CD4-positive, alpha-beta T cell treated with Interleukin-12 subunit alpha and Interleukin-12 subunit beta, for 1 hour (primary cell): ENCODE data around the gene LGMN.
"Not testable (repeated sequence)": the region's sequence is repeated elsewhere in the genome, so short reads cannot be mapped to it uniquely, and the experiment has no call there.

Experiments
- DNase-seq: peaks from one replicate; pipeline ENCODE4 v3.0.0-alpha.2; 2020

Gene LGMN

GRCh38 chr14:92748259-92749016, at the start of gene LGMN:
Gene LGMN, minus strand, starts transcription at chr14:92748627. Its CDS starts 15,841 bp downstream, at chr14:92732786.
- DNase-seq: peak; percentile 87

GRCh38 chr14:92794961-92795360, 46.5 kb upstream of the LGMN start:
- no peak for DNase-seq

DNA sequence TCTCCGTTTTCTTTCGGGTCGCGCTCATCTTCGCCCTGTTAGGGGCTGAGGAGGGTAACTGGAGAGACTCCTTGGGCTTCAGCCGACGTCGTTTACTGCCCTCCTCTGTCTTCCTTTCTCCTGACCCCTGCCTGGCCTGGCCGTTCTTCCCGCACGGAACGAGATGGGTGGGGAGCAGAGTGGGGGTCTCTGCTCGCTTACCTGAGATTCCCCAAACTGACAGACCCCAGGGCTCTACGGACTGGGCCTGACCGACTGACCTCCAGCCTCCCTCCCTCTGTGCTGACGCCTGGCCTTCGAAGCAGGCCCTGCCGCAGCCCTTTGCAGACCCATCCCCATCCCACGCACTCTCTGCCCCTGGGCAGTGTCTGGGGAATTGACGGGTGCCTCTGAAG, 46.1 kb upstream of the LGMN start:
- no peak for DNase-seq

DNA sequence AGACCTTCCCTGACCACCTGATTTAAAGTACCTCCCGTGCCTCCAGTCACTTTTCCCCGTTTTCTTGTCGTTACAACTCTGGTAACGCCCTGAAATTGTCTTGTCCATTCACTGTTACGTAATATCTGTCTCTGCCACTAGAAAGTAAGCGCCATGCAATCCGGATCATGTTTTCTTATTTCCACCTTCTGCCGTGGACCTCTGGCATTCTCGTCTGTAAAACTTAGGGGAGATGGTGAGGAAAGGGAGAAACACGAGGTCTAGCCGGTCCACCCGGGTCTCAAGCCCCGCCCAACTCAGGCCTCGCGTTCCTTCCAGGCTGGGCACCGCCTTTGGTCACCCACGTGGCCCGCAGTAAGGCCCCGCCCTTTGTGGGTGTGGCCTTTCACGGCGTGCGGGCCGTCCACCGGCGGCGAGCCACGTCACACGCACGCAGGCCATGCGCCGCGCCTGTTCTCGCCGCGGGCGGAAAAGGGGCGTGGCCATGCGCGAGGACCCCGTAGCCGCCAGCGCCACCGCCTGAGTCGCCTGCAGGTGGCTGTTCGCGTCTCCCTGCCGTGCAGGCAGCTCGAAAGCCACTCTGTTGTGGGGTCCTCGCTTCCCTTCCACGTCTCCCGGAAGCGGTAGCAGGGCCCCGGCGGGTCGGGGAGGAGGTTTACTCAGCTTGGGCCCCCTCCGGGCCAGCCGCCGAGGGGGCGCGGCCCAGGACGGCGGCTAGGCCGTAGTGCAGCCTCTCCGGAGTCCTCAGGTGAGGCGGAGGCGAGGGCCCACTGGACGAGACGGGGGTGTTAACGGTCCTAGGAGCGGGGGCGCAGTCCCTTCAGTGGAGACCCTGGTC, 45.5 kb upstream of the LGMN start, which contains the start of gene GOLGA5:
TSS of gene GOLGA5 (plus strand) at position 597 of the 838 bp plus-strand sequence. CDS start 3,133 bp downstream, outside the sequence.
- DNase-seq: peak; percentile 99

DNA sequence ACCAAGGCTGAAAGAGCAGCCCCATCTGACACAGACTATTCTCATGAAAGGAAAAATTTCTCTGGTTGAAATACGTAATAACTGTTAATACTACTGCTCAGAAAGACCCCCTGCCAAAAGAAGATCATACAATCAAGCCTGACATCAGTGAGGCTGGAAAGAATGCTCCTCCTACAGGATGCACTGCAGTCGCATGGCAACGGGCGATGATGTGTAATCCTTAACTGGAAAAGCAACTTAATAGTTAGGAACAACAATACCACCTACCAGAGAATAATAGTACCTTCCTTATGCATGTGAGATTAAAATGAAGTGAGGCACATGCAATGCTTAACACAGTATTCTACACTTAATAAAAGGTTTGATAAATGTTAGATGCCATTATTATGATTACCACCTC, 44.5 kb upstream of the LGMN start:
- no peak for DNase-seq

DNA sequence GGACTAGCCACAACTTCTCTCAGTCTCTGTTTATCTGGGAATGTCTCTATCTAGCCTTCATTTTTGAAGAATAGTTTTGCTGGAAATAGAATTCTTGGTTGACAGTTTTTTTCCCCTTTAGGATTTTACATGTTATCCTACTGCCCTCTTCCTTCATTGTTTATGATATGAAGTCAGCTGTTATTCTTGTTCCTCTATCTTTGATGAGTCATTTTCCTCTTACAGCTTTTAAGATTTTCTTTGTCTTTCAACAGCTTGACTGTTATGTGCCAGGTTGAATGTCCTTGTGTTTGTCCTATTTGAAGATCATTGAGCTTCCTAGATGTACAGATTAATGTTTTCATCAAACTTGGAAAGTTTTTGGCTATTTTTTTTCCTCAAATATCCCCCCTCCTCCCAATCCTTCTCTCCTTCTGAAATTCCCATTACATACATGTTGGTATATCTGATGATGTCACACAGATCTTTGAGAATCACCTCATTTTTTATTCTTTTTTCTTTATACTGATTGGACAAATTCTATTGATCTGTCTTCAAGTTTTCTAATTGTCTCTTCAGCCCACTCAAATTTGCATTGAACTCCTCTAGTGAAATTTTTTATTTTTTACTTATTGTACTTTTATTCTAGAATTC, 41.1 kb upstream of the LGMN start:
- no peak for DNase-seq

- DNase-seq: no peak
Measured at GRCh38 chr14:92787554-92787953, 39.1 kb upstream of the LGMN start.

- DNase-seq: no peak
Measured at GRCh38 chr14:92786427-92786756, 38.0 kb upstream of the LGMN start.

DNA sequence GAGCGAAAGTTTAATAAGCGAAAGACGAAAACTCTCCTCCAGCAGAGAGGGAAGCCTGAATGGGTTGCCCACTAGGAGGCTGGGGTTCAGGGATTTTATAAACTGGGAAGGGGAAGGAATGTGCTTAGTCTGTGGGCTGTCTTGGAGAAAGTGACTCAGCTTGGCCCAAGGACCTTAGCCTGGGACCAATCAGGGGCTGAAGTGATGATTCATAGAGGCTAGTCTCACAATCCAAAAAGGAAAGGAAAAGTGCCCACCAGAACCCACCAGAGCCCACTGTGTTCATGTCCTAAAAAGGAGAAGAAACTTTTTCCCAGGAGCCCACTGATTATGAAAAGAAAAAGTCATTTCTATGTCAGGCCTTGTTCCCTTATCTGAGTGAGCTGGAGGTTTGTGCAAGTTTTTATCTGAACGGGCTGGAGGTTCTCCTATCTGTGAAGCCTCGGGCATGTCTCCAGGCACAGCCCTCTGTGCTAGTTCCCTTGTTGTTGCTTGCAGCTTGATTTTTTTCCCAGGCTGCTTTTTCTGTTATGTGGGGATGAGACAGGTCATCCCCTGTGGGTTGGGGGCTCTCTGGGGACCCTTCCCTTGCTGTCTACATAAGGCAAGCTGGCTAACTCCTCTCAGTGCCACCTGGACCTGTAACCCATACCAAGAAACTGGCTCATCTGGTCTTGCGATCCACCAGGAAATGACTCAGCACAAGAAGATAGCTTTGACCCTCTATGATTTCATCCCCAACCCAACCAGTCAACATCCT, 37.4 kb upstream of the LGMN start:
- DNase-seq: no peak

DNA sequence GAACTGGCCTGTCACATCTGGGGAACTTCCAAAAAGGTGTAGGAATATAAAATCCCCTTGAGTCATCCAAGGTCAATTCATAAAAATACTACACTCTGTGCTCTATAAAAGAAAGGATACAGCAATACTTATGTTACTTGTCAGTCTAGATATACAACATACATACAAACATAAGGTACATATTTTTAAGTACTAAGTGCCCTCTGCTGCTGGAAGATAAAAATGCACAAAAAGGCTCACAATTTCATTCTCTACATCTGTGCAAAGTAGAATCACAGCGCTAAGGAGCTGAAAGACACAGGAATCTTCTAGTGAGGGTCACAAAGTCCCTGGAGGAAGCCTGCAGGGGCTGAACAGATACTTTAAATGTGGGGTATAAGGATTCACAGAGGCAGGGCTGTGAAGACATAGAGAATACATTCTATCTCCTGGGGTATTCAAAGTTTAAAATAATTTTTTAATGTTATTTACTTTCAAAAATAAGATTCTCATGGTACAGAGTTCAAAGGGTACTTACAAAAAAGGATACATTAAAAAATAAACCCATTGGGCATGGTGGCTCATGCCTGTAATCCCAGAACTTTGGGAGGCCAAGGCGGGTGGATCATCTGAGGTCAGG, 35.5 kb upstream of the LGMN start:
- peak; percentile 63 for DNase-seq

DNA sequence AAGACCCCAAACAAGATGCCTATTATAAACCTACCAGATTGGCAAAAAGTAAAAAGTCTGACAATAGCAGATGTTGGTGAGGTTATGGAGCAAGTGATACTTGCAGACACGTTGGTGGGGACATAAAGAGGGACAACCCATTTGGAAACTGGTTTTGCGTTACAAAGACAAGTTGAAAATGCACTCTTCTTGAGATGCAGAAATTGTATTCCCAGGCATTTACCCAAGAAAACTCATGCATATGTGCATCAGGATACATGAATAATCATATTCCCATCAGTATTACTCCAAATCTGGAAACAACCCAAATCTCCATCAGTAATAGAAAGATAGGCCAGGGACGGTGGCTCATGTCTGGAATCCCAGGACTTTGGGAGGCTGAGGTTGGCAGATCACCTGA, 32.9 kb upstream of the LGMN start:
- no peak for DNase-seq

GRCh38 chr14:92780444-92781232, 32.2 kb upstream of the LGMN start:
- DNase-seq: no peak

- not testable (repeated sequence) for DNase-seq
Measured at GRCh38 chr14:92778868-92779565, 30.6 kb upstream of the LGMN start.

- DNase-seq: peak; percentile 25
Measured at GRCh38 chr14:92775292-92775691, 26.9 kb upstream of the LGMN start.

- no peak for DNase-seq
Measured at GRCh38 chr14:92774572-92774971, 26.1 kb upstream of the LGMN start.

DNA sequence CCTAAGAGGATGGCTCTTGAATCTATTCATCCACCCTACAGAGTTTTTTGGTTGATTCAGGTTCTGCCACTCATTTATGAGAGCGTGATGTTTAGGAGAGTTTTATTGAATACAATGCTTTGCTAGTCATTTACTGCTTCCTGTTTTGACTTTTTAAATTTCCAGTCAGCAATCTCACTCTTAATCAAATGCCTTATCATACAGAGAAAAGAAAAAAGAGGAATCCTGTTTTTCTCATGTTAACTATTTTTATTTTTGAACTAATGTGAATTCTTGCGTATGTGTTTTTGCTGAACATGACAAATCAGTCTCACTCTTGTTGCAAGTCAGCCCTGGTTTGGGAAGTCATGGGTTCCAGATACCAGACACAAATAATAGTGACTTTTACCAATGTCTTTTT, 22.1 kb upstream of the LGMN start:
- DNase-seq: no peak

- no peak for DNase-seq
Measured at GRCh38 chr14:92768795-92769194, 20.4 kb upstream of the LGMN start.

- DNase-seq: peak; percentile 37
Measured at GRCh38 chr14:92768236-92768635, 19.8 kb upstream of the LGMN start.

- DNase-seq: not testable (repeated sequence)
Measured at GRCh38 chr14:92763666-92764631, 15.5 kb upstream of the LGMN start.

DNA sequence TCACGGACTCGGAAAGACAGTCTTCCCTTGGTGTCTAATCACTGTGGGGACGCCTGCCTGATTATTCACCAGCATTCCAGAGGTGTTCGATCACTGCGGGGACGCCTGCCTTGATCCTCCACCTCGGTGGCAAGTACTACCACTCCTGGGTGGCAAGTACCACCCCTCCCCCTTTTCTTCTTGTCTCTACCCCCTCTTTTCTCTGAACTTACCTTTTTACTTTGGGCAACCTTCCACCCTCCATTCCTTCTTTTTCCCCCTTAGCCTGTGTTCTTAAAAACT, 12.0 kb upstream of the LGMN start:
- no peak for DNase-seq
